GM21528 (cell line): Measurements from ENCODE around the gene PI4KA.

Experiments
- ATAC-seq: cut with Tn5 transposase; IDR thresholded peaks from one replicate; pipeline ENCODE4 v1.9.1; 2021; ENCODE audit warnings: mild to moderate bottlenecking, moderate library complexity; ENCODE audit not compliant: unreplicated experiment, low FRiP score

PI4KA gene

GRCh38 chr22:20881869-20882815 lies 23.5 kb upstream of the PI4KA start:
- ATAC-seq = no peak

- ATAC-seq = no peak
Measured at GRCh38 chr22:20881231-20881630, 22.6 kb upstream of the PI4KA start.

GRCh38 chr22:20877715-20878114 lies 19.1 kb upstream of the PI4KA start:
- no peak for ATAC-seq

- ATAC-seq = no peak
Measured at GRCh38 chr22:20875296-20875695, 16.7 kb upstream of the PI4KA start.

- no peak for ATAC-seq
Measured at GRCh38 chr22:20873214-20873613, 14.6 kb upstream of the PI4KA start.

GRCh38 chr22:20869234-20869633 lies 10.6 kb upstream of the PI4KA start:
- ATAC-seq = no peak

GRCh38 chr22:20868025-20868962 lies 9.7 kb upstream of the PI4KA start:
- no peak for ATAC-seq

GRCh38 chr22:20867179-20868024 lies 8.8 kb upstream of the PI4KA start:
- no peak for ATAC-seq

GRCh38 chr22:20866736-20867135 lies 8.1 kb upstream of the PI4KA start:
- ATAC-seq = no peak

- ATAC-seq = no peak
Measured at GRCh38 chr22:20865875-20866445, 7.3 kb upstream of the PI4KA start.

- ATAC-seq = no peak
Measured at GRCh38 chr22:20865331-20865730, 6.7 kb upstream of the PI4KA start.

GRCh38 chr22:20864186-20864908 lies 5.7 kb upstream of the PI4KA start:
- ATAC-seq = no peak

GRCh38 chr22:20863366-20863765 lies 4.8 kb upstream of the PI4KA start:
- ATAC-seq = no peak

GRCh38 chr22:20862540-20862939 lies 3.9 kb upstream of the PI4KA start:
- no peak for ATAC-seq

- no peak for ATAC-seq
Measured at GRCh38 chr22:20859615-20860014, 1.0 kb upstream of the PI4KA start.

- peak; percentile 50 for ATAC-seq
Measured at GRCh38 chr22:20857838-20858614, 585 bp downstream of the PI4KA start.

GRCh38 chr22:20857247-20857643 lies 1.4 kb downstream of the PI4KA start:
- ATAC-seq = no peak

GRCh38 chr22:20853236-20853660 lies 5.4 kb downstream of the PI4KA start:
- ATAC-seq = no peak

- ATAC-seq = no peak
Measured at GRCh38 chr22:20852503-20852902, 6.1 kb downstream of the PI4KA start.
